ENCODE measurements around the gene HYKK. TPM values are rescaled to one million over a fixed set of nuclear protein-coding genes. Genes with fewer than 3 reads are reported as not detected.
A peak's percentile ranks its signal among the peaks of the same experiment; 100 is the strongest.
"Not testable (repeated sequence)": the region's sequence is repeated elsewhere in the genome, so short reads cannot be mapped to it uniquely, and the experiment has no call there.

The HYKK gene
- total RNA-seq, 1 donor from 2014 or later, result 1.7 TPM

GRCh38 chr15:78481917-78482316, 25.5 kb upstream of the HYKK start:
- TF ChIP-seq CTCF (conservative IDR thresholded peaks at IDR 0.05; ENCODE audit: low read depth, low read length), result no peak
- DNase-seq (ENCODE audit: low read depth), result no peak
- no peak overlapping the region for H3K4me3 ChIP-seq (ENCODE audit: low read depth, low read length)

GRCh38 chr15:78492872-78493271, 14.5 kb upstream of the HYKK start:
- TF ChIP-seq CTCF (conservative IDR thresholded peaks at IDR 0.05; ENCODE audit: low read depth, low read length), result no peak
- DNase-seq (ENCODE audit: low read depth), result no peak
- H3K4me3 ChIP-seq (ENCODE audit: low read depth, low read length), result no peak overlapping the region

GRCh38 chr15:78501857-78502256, 5.5 kb upstream of the HYKK start:
- no peak for TF ChIP-seq CTCF (conservative IDR thresholded peaks at IDR 0.05; ENCODE audit: low read depth, low read length)

GRCh38 chr15:78502641-78503040, 4.7 kb upstream of the HYKK start:
- no peak for DNase-seq (ENCODE audit: low read depth)
- no peak for TF ChIP-seq CTCF (conservative IDR thresholded peaks at IDR 0.05; ENCODE audit: low read depth, low read length)
- H3K4me3 ChIP-seq (ENCODE audit: low read depth, low read length), result no peak overlapping the region

More at GRCh38 chr15:78501857-78502256, 5.5 kb upstream of the HYKK start:
- H3K4me3 ChIP-seq (ENCODE audit: low read depth, low read length), result no peak overlapping the region
- no peak for DNase-seq (ENCODE audit: low read depth)

- no peak for TF ChIP-seq CTCF (conservative IDR thresholded peaks at IDR 0.05; ENCODE audit: low read depth, low read length)
- peak overlapping the region; percentile 87 for H3K4me3 ChIP-seq (ENCODE audit: low read depth, low read length)
- no peak for DNase-seq (ENCODE audit: low read depth)
Measured at GRCh38 chr15:78507831-78508160, 419 bp downstream of the HYKK start.

GRCh38 chr15:78508272-78508671, 895 bp downstream of the HYKK start:
- peak overlapping the region; percentile 87 for H3K4me3 ChIP-seq (ENCODE audit: low read depth, low read length)
- no peak for DNase-seq (ENCODE audit: low read depth)
- no peak for TF ChIP-seq CTCF (conservative IDR thresholded peaks at IDR 0.05; ENCODE audit: low read depth, low read length)

GRCh38 chr15:78509726-78510312, 2.4 kb downstream of the HYKK start:
- TF ChIP-seq CTCF (conservative IDR thresholded peaks at IDR 0.05; ENCODE audit: low read depth, low read length), result no peak
- no peak overlapping the region for H3K4me3 ChIP-seq (ENCODE audit: low read depth, low read length)
- no peak for DNase-seq (ENCODE audit: low read depth)

- DNase-seq (ENCODE audit: low read depth); H3K4me3 ChIP-seq (ENCODE audit: low read depth, low read length): not testable (repeated sequence)
Measured at GRCh38 chr15:78520035-78520434, 12.7 kb downstream of the HYKK start.

Measured in epithelial cell of proximal tubule (primary cell).